B cell (primary cell): ENCODE results near the gene L3MBTL3. TPM values are rescaled to one million over a fixed set of nuclear protein-coding genes. Genes with fewer than 3 reads are reported as not detected.
"Not testable (repeated sequence)": the region's sequence is repeated elsewhere in the genome, so short reads cannot be mapped to it uniquely, and the experiment has no call there.

Experiments
- ATAC-seq: fragments of 200-7000 bp; cut with Tn5 transposase; one replicate; pipeline ENCODE4 v1.10.0; 2021; ENCODE audit warnings: low read depth, mild to moderate bottlenecking, moderate number of reproducible peaks, moderate library complexity
- CTCF ChIA-PET: fragments of 350-600 bp; sonication (Branson Sonifier 250); formaldehyde crosslinking; loops from one replicate; lab custom pipeline; 2021; ENCODE audit warnings: antibody characterized with exemption, inconsistent platforms; lab: Charles Lee
- POLR2A ChIA-PET: fragments of 350-600 bp; sonication (Branson Sonifier 250); formaldehyde crosslinking; loops from one replicate; lab custom pipeline; 2021; ENCODE audit warnings: antibody characterized with exemption; lab: Charles Lee
- DNase-seq: peaks from one replicate; pipeline ENCODE4 v3.0.0; 2013
- H2AFZ ChIP-seq: 2 replicates; pipeline ENCODE4 v1.6.1; 2012; ENCODE audit warnings: mild to moderate bottlenecking, low read depth, low read length; ENCODE audit not compliant: insufficient read depth, poor library complexity, severe bottlenecking
- H3K27ac ChIP-seq, 2 donors: 1 replicate in 1 of 2; 2 replicates in 1 of 2; pipeline ENCODE4 v1.5.1; 2012 to 2013; ENCODE audit warnings: low read length in 2 of 2, mild to moderate bottlenecking in 2 of 2, moderate library complexity in 1 of 2
- H3K27me3 ChIP-seq, 4 experiments: fragments of 200-600 bp in 1 of 4; sonication (generic) in 1 of 4; replicated peaks in 1 of 4; 1 replicate in 2 of 4; 2 replicates in 2 of 4; pipeline versions ENCODE4 v1.6.1 to v1.7.0; 2013 to 2016; ENCODE audit warnings: low read length in 3 of 4, mild to moderate bottlenecking in 2 of 4, mixed read lengths in 1 of 4, moderate library complexity in 1 of 4; ENCODE audit not compliant: insufficient read depth in 4 of 4, control insufficient read depth in 3 of 4; ENCODE audit errors: control extremely low read depth in 1 of 4
- H3K36me3 ChIP-seq, 2 experiments: replicated peaks in 1 of 2; 1 replicate in 1 of 2; 2 replicates in 1 of 2; pipeline versions ENCODE4 v1.6.1 to v1.7.1; 2013; ENCODE audit warnings: low read length in 1 of 2; ENCODE audit not compliant: insufficient read depth in 2 of 2, control insufficient read depth in 1 of 2; ENCODE audit errors: control extremely low read depth in 1 of 2, extremely low read depth in 1 of 2
- H3K4me1 ChIP-seq, 2 donors: fragments of 200-600 bp in 1 of 2; sonication (generic) in 1 of 2; 1 replicate in 1 of 2; 2 replicates in 1 of 2; pipeline versions ENCODE4 v1.5.1 to v1.6.1; 2013 to 2017; ENCODE audit warnings: low read length in 2 of 2; ENCODE audit not compliant: control insufficient read depth in 2 of 2, insufficient read depth in 2 of 2
- H3K4me2 ChIP-seq: replicated peaks from 2 replicates; pipeline ENCODE3; 2012; ENCODE audit warnings: mild to moderate bottlenecking, low read depth, low read length; ENCODE audit not compliant: poor library complexity, severe bottlenecking
- H3K4me3 ChIP-seq, 5 experiments: fragments of 200-600 bp in 1 of 5; sonication (generic) in 1 of 5; 1 replicate in 3 of 5; 2 replicates in 2 of 5; pipeline versions ENCODE4 v1.5.1 to v1.7.0; 2011 to 2016; ENCODE audit warnings: low read length in 4 of 5, mild to moderate bottlenecking in 4 of 5, low read depth in 2 of 5, control low read depth in 1 of 5, moderate library complexity in 1 of 5; ENCODE audit not compliant: insufficient read depth in 1 of 5; ENCODE audit errors: control extremely low read depth in 1 of 5, extremely low read depth in 1 of 5
- H3K79me2 ChIP-seq: fragments of 200-600 bp; sonication (generic); one replicate; pipeline ENCODE4 v1.6.0; 2016; ENCODE audit warnings: low read length; ENCODE audit not compliant: control insufficient read depth, insufficient read depth
- H3K9ac ChIP-seq: fragments of 200-600 bp; sonication (generic); 2 replicates; pipeline ENCODE4 v1.6.1; 2017; ENCODE audit warnings: mild to moderate bottlenecking, low read length, moderate library complexity
- H3K9me3 ChIP-seq, 3 donors: one replicate each; pipeline versions ENCODE4 v1.6.1 to v1.7.1; 2013; ENCODE audit warnings: low read length in 2 of 3; ENCODE audit not compliant: control insufficient read depth in 2 of 3, insufficient read depth in 1 of 3; ENCODE audit errors: control extremely low read depth in 1 of 3
- H4K20me1 ChIP-seq: 2 replicates; pipeline ENCODE4 v1.6.0; 2012; ENCODE audit warnings: mild to moderate bottlenecking, low read length; ENCODE audit not compliant: insufficient read depth, control insufficient read depth, poor library complexity, severe bottlenecking
- H3K27ac Mint-ChIP-seq: one replicate; pipeline ENCODE4 v1.8.0; 2021; ENCODE audit warnings: mixed read lengths
- H3K27me3 Mint-ChIP-seq: one replicate; pipeline ENCODE4 v1.8.0; 2021; ENCODE audit warnings: mixed read lengths
- H3K4me1 Mint-ChIP-seq: one replicate; pipeline ENCODE4 v1.8.0; 2021; ENCODE audit warnings: mixed read lengths
- H3K4me3 Mint-ChIP-seq: one replicate; pipeline ENCODE4 v1.8.0; 2021; ENCODE audit warnings: mixed read lengths
- H3K9me3 Mint-ChIP-seq: one replicate; pipeline ENCODE4 v1.8.0; 2022; ENCODE audit warnings: mixed read lengths; ENCODE audit not compliant: insufficient read depth
- CTCF ChIP-seq: fragments of 200-600 bp; IDR thresholded peaks from one replicate; pipeline ENCODE4 v1.8.0; 2022; ENCODE audit warnings: antibody characterized with exemption, mild to moderate bottlenecking
- EZH2 ChIP-seq: IDR thresholded peaks from 2 replicates; pipeline ENCODE4 v1.6.1; 2012; ENCODE audit warnings: borderline replicate concordance, low read depth, mild to moderate bottlenecking, moderate library complexity, low read length; ENCODE audit not compliant: insufficient read depth, poor library complexity, severe bottlenecking
- WGBS: methylation state at CpG from one replicate; pipeline ENCODE4 v1.1.5; 2013; ENCODE audit warnings: missing lambda C conversion rate; ENCODE audit not compliant: insufficient coverage; 5-methylcytosine and 5-hydroxymethylcytosine counted together
- intact Hi-C: fragments of 100-400 bp; cut with micrococcal nuclease; formaldehyde crosslinking; loops from one replicate; pipeline ENCODE4 v1.10.0; 2022
- polyA plus RNA-seq: library from polyadenylated mRNA; depleted of rRNA; stranded (reverse); fragments of >200 nt; gene quantifications from 2 replicates; pipeline ENCODE4 v1.2.3, GENCODE V29; 2012
- total RNA-seq, 2 donors: library from RNA; stranded (reverse); fragments of 120-200 nt in 1 of 2; gene quantifications; 1 replicate in 1 of 2; 2 replicates in 1 of 2; pipeline versions ENCODE4 v1.2.3 to v1.2.4, GENCODE V29; 2013 to 2022

L3MBTL3 gene
- total and polyA plus RNA-seq, 2 donors (not counting 1 experiment from before 2014, with no cell fraction given): 28.0 to 46.4 TPM

GRCh38 chr6:130115036-130115435, 96.7 kb downstream of the L3MBTL3 start:
- DNase-seq (peak; percentile 77), ATAC-seq (peak; percentile 90)
- Mint-ChIP-seq H3K9me3 (peaks cover 2% of the 10 kb centered on the region), H3K27me3 (no peaks in the 10 kb centered on the region), H3K27ac (peak overlapping the region; percentile 94), H3K4me1 (peaks cover 75% of the 10 kb centered on the region), H3K4me3 (peak overlapping the region; percentile 82)
- Histone ChIP-seq H3K36me3 (peaks cover 2 to 12% of the 10 kb centered on the region in 2 experiments), H3K27me3 (no peaks in the 10 kb centered on the region), H3K4me3 (peak overlapping the region in 2 of 5 experiments; percentile 9 to 20), H4K20me1 (no peaks in the 10 kb centered on the region), H3K27ac (peak overlapping the region; percentile 88 to 91), H3K4me2 (peak overlapping the region; percentile 66), H2AFZ (peak overlapping the region; percentile 57), H3K9ac (peak overlapping the region; percentile 38), H3K79me2 (peaks cover 24% of the 10 kb centered on the region), H3K4me1 (peaks cover 49 to 55% of the 10 kb centered on the region in 2 donors), H3K9me3 (peaks cover 0 to 2% (median 0%) of the 10 kb centered on the region in 3 donors)
- POLR2A ChIA-PET: interaction anchor here (0.8 kb wide), 1 partner anchor 9 kb away, joined by 3 read pairs; no protein-coding TSS in a partner anchor
- WGBS: 0% methylated on average over 4 of the region's 6 CpGs
- intact Hi-C loops: loop anchor here (2.0 to 5.0 kb wide), 4 partner anchors 22 to 142 kb away; no protein-coding TSS in a partner anchor
- TF ChIP-seq CTCF (no peak), EZH2 (no peak)
- CTCF ChIA-PET: interaction anchor here (2.0 kb wide), 1 partner anchor 8 kb away, joined by 6 read pairs; no protein-coding TSS in a partner anchor

GRCh38 chr6:130116273-130116672, 97.9 kb downstream of the L3MBTL3 start:
- Mint-ChIP-seq H3K4me1 (peaks cover 76% of the 10 kb centered on the region), H3K27me3 (no peaks in the 10 kb centered on the region), H3K27ac (peak overlapping the region; percentile 46), H3K4me3 (peak overlapping the region; percentile 1), H3K9me3 (no peaks in the 10 kb centered on the region)
- DNase-seq: no peak
- Histone ChIP-seq H3K4me1 (peaks cover 45 to 54% of the 10 kb centered on the region in 2 donors), H3K79me2 (peaks cover 22% of the 10 kb centered on the region), H3K4me2 (peak overlapping the region; percentile 66), H3K27ac (peak overlapping the region; percentile 88 to 91), H3K9ac (no peak overlapping the region), H3K36me3 (peaks cover 2 to 11% of the 10 kb centered on the region in 2 experiments), H3K9me3 (peaks cover 0 to 2% (median 0%) of the 10 kb centered on the region in 3 donors), H2AFZ (peak overlapping the region; percentile 57), H3K27me3 (no peaks in the 10 kb centered on the region), H4K20me1 (no peaks in the 10 kb centered on the region), H3K4me3 (no peak overlapping the region)
- peak; percentile 25 for ATAC-seq
- POLR2A ChIA-PET: no interaction called here
- intact Hi-C loops: loop anchor here (1.0 to 5.0 kb wide), 4 partner anchors 9 to 141 kb away; no protein-coding TSS in a partner anchor
- WGBS: 50% methylated on average over 2 of the region's 4 CpGs
- CTCF ChIA-PET: interaction anchor here (2.0 kb wide), 1 partner anchor 10 kb away, joined by 6 read pairs; no protein-coding TSS in a partner anchor
- TF ChIP-seq CTCF: no peak
- TF ChIP-seq EZH2: no peak

GRCh38 chr6:130117187-130117701, 98.9 kb downstream of the L3MBTL3 start:
- ATAC-seq, H3K4me3 Mint-ChIP-seq, H3K9ac ChIP-seq, POLR2A ChIA-PET, DNase-seq, H4K20me1 ChIP-seq, H3K4me2 ChIP-seq, H3K36me3 ChIP-seq, H3K27me3 Mint-ChIP-seq, H3K27me3 ChIP-seq, H2AFZ ChIP-seq, H3K9me3 ChIP-seq, H3K27ac Mint-ChIP-seq, H3K9me3 Mint-ChIP-seq, H3K4me3 ChIP-seq: not testable (repeated sequence)
- peak overlapping the region in 1 of 2 donors; percentile 38 for H3K27ac ChIP-seq
- H3K4me1 ChIP-seq: peaks cover 43 to 54% of the 10 kb centered on the region in 2 donors
- no CpG with 5 or more reads among the region's 4 CpGs for WGBS
- H3K4me1 Mint-ChIP-seq: peaks cover 67% of the 10 kb centered on the region
- H3K79me2 ChIP-seq: peaks cover 23% of the 10 kb centered on the region
- CTCF ChIA-PET: interaction anchor here (0.7 kb wide), 1 partner anchor 439 kb away, joined by 5 read pairs; no protein-coding TSS in a partner anchor
- intact Hi-C loops: loop anchor here (5.0 kb wide), 3 partner anchors 40 to 140 kb away; no protein-coding TSS in a partner anchor
